ENCODE results near the gene PLA2G2D.

DNA sequence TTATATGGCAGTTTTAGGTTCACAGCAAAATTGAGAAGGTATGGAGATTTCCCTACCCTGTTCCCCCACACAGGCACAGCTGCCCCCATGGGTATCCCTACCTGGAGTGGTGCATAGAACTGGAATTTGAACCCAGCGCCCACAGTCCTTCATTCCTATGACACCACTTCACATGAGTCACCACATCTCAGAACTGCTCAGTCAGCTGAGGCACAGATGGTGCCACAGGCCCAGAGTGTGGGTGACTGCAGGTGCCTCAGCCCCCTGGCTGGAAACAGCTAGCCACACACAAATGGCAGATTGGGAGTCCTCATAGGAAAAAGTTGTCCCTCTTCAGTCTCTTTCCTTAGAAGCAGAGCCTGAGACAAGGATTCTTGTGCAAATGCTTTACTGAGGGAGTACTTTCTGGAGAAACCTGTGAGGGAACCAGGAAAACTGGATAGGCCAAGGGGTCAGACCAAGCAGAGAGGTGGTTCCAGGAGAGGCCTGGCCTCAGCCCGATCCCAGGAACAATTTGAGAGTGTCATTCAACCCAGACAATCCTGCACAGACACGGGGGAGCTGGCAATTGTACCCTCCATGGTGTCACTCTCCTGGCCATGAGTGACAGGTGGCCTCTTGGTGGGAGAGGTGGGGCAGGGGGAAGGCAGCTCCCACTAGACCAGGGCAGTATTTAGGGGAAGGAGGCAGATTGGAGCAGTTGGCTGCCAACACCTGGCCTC, 6.9 kb downstream of the PLA2G2D start:
- TF ChIP-seq, protein P1, sequence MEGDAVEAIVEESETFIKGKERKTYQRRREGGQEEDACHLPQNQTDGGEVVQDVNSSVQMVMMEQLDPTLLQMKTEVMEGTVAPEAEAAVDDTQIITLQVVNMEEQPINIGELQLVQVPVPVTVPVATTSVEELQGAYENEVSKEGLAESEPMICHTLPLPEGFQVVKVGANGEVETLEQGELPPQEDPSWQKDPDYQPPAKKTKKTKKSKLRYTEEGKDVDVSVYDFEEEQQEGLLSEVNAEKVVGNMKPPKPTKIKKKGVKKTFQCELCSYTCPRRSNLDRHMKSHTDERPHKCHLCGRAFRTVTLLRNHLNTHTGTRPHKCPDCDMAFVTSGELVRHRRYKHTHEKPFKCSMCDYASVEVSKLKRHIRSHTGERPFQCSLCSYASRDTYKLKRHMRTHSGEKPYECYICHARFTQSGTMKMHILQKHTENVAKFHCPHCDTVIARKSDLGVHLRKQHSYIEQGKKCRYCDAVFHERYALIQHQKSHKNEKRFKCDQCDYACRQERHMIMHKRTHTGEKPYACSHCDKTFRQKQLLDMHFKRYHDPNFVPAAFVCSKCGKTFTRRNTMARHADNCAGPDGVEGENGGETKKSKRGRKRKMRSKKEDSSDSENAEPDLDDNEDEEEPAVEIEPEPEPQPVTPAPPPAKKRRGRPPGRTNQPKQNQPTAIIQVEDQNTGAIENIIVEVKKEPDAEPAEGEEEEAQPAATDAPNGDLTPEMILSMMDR (IDR thresholded peaks at IDR 0.05): no peak
- no peak for TF ChIP-seq EZH2phosphoT487 (IDR thresholded peaks at IDR 0.05)
- TF ChIP-seq EZH2 (IDR thresholded peaks at IDR 0.05): no peak
